HUES6 (cell line): ENCODE measurements around the gene ATG7.
"Not testable (repeated sequence)": the region's sequence is repeated elsewhere in the genome, so short reads cannot be mapped to it uniquely, and the experiment has no call there.

Experiments used
- H3K27ac ChIP-seq: 2 replicates; pipeline ENCODE4 v1.7.0; 2013; ENCODE audit warnings: low read depth, mild to moderate bottlenecking, low read length, inconsistent platforms
- H3K27me3 ChIP-seq: 2 replicates; pipeline ENCODE4 v1.6.1; 2013; ENCODE audit warnings: low read length; ENCODE audit not compliant: control insufficient read depth, insufficient read depth
- H3K36me3 ChIP-seq: 2 replicates; pipeline ENCODE4 v1.6.1; 2013; ENCODE audit warnings: low read length; ENCODE audit not compliant: control insufficient read depth, insufficient read depth
- H3K4me1 ChIP-seq: 2 replicates; pipeline ENCODE4 v1.6.1; 2013; ENCODE audit warnings: low read length; ENCODE audit not compliant: control insufficient read depth, insufficient read depth
- H3K4me3 ChIP-seq: 2 replicates; pipeline ENCODE4 v1.5.1; 2013; ENCODE audit warnings: low read depth, low read length
- H3K9ac ChIP-seq: one replicate; pipeline ENCODE4 v1.6.1; 2013; ENCODE audit warnings: mild to moderate bottlenecking, low read length
- H3K9me3 ChIP-seq: 2 replicates; pipeline ENCODE4 v1.6.1; 2013; ENCODE audit warnings: low read depth, low read length; ENCODE audit not compliant: control insufficient read depth, insufficient read depth

ATG7 gene

GRCh38 chr3:11408324-11408859, 136.2 kb downstream of the ATG7 start:
- H3K4me3 ChIP-seq, H3K27ac ChIP-seq, H3K4me1 ChIP-seq, H3K9ac ChIP-seq, H3K27me3 ChIP-seq, H3K36me3 ChIP-seq: not testable (repeated sequence)
- peaks cover 51% of the 10 kb centered on the region for H3K9me3 ChIP-seq

GRCh38 chr3:11410564-11410963, 138.4 kb downstream of the ATG7 start:
- no peak overlapping the region for H3K27ac ChIP-seq
- H3K9me3 ChIP-seq = peaks cover 41% of the 10 kb centered on the region
- H3K4me1 ChIP-seq = no peaks in the 10 kb centered on the region
- no peaks in the 10 kb centered on the region for H3K27me3 ChIP-seq
- H3K36me3 ChIP-seq = peaks cover 5% of the 10 kb centered on the region; the same call in 1 of the 2 replicates
- H3K9ac ChIP-seq = no peak overlapping the region
- no peak overlapping the region for H3K4me3 ChIP-seq

- peaks cover 28% of the 10 kb centered on the region for H3K9me3 ChIP-seq
- no peak overlapping the region for H3K4me3 ChIP-seq
- H3K27me3 ChIP-seq = no peaks in the 10 kb centered on the region
- no peak overlapping the region for H3K27ac ChIP-seq
- H3K9ac ChIP-seq = no peak overlapping the region
- H3K4me1 ChIP-seq = no peaks in the 10 kb centered on the region
- H3K36me3 ChIP-seq = no peaks in the 10 kb centered on the region
These were observed 139.8 kb downstream of the ATG7 start for GRCh38 chr3:11411956-11412355.

GRCh38 chr3:11413071-11413470, 140.9 kb downstream of the ATG7 start:
- Histone ChIP-seq H3K27ac (no peak overlapping the region), H3K4me1 (no peaks in the 10 kb centered on the region), H3K9ac (no peak overlapping the region), H3K27me3 (no peaks in the 10 kb centered on the region), H3K4me3 (no peak overlapping the region), H3K9me3 (peaks cover 17% of the 10 kb centered on the region), H3K36me3 (no peaks in the 10 kb centered on the region)

GRCh38 chr3:11415099-11415498, 142.9 kb downstream of the ATG7 start:
- no peak overlapping the region for H3K4me3 ChIP-seq
- H3K36me3 ChIP-seq = no peaks in the 10 kb centered on the region
- no peaks in the 10 kb centered on the region for H3K4me1 ChIP-seq
- H3K9ac ChIP-seq = no peak overlapping the region
- H3K9me3 ChIP-seq = peaks cover 3% of the 10 kb centered on the region
- no peak overlapping the region for H3K27ac ChIP-seq
- no peaks in the 10 kb centered on the region for H3K27me3 ChIP-seq

- no peak overlapping the region for H3K27ac ChIP-seq
- no peak overlapping the region for H3K9ac ChIP-seq
- no peak overlapping the region for H3K4me3 ChIP-seq
- H3K4me1 ChIP-seq = no peaks in the 10 kb centered on the region
- H3K9me3 ChIP-seq = no peaks in the 10 kb centered on the region
- no peaks in the 10 kb centered on the region for H3K27me3 ChIP-seq
- H3K36me3 ChIP-seq = no peaks in the 10 kb centered on the region
These were observed 147.9 kb downstream of the ATG7 start for GRCh38 chr3:11420066-11420465.

GRCh38 chr3:11422291-11422690, 150.1 kb downstream of the ATG7 start:
- no peaks in the 10 kb centered on the region for H3K27me3 ChIP-seq
- no peak overlapping the region for H3K9ac ChIP-seq
- H3K9me3 ChIP-seq = no peaks in the 10 kb centered on the region
- H3K4me1 ChIP-seq = no peaks in the 10 kb centered on the region
- no peaks in the 10 kb centered on the region for H3K36me3 ChIP-seq
- no peak overlapping the region for H3K4me3 ChIP-seq
- H3K27ac ChIP-seq = no peak overlapping the region

- Histone ChIP-seq H3K27ac (no peak overlapping the region), H3K27me3 (no peaks in the 10 kb centered on the region), H3K9me3 (no peaks in the 10 kb centered on the region), H3K9ac (no peak overlapping the region), H3K4me1 (no peaks in the 10 kb centered on the region), H3K4me3 (no peak overlapping the region), H3K36me3 (no peaks in the 10 kb centered on the region)
These were observed 151.7 kb downstream of the ATG7 start for GRCh38 chr3:11423868-11424267.

GRCh38 chr3:11424277-11424676, 152.1 kb downstream of the ATG7 start:
- no peak overlapping the region for H3K9ac ChIP-seq
- no peaks in the 10 kb centered on the region for H3K4me1 ChIP-seq
- no peaks in the 10 kb centered on the region for H3K9me3 ChIP-seq
- H3K4me3 ChIP-seq = no peak overlapping the region
- H3K27me3 ChIP-seq = no peaks in the 10 kb centered on the region
- no peaks in the 10 kb centered on the region for H3K36me3 ChIP-seq
- no peak overlapping the region for H3K27ac ChIP-seq

- no peaks in the 10 kb centered on the region for H3K27me3 ChIP-seq
- H3K9ac ChIP-seq = no peak overlapping the region
- no peaks in the 10 kb centered on the region for H3K4me1 ChIP-seq
- H3K9me3 ChIP-seq = no peaks in the 10 kb centered on the region
- H3K36me3 ChIP-seq = no peaks in the 10 kb centered on the region
- no peak overlapping the region for H3K4me3 ChIP-seq
- no peak overlapping the region for H3K27ac ChIP-seq
These were observed 158.0 kb downstream of the ATG7 start for GRCh38 chr3:11430207-11430606.

- Histone ChIP-seq H3K4me3 (no peak overlapping the region), H3K9me3 (no peaks in the 10 kb centered on the region), H3K36me3 (no peaks in the 10 kb centered on the region), H3K27ac (no peak overlapping the region), H3K4me1 (no peaks in the 10 kb centered on the region), H3K27me3 (no peaks in the 10 kb centered on the region), H3K9ac (no peak overlapping the region)
These were observed 158.4 kb downstream of the ATG7 start for GRCh38 chr3:11430624-11431023.

GRCh38 chr3:11431319-11431718, 159.1 kb downstream of the ATG7 start:
- H3K9ac ChIP-seq = no peak overlapping the region
- H3K4me1 ChIP-seq = no peaks in the 10 kb centered on the region
- H3K4me3 ChIP-seq = no peak overlapping the region
- no peaks in the 10 kb centered on the region for H3K9me3 ChIP-seq
- no peak overlapping the region for H3K27ac ChIP-seq
- H3K27me3 ChIP-seq = no peaks in the 10 kb centered on the region
- no peaks in the 10 kb centered on the region for H3K36me3 ChIP-seq
